GM12892 (cell line): ENCODE results near the gene TTC36.

ENCODE experiments used
- POLR2A ChIP-seq: IDR thresholded peaks from 2 replicates; pipeline ENCODE4 v1.6.1; 2011; ENCODE audit warnings: low read depth, low read length, control low read depth
- POLR2AphosphoS5 ChIP-seq: IDR thresholded peaks from 2 replicates; pipeline ENCODE4 v1.6.1; 2011; ENCODE audit warnings: low read depth, low read length, control low read depth
- TAF1 ChIP-seq: IDR thresholded peaks from 2 replicates; pipeline ENCODE4 v1.6.1; 2011; ENCODE audit warnings: low read depth, mild to moderate bottlenecking, control low read depth, low read length, borderline replicate concordance

GRCh38 chr11:118530683-118531596 is 3.7 kb downstream of the TTC36 start, which contains the start of gene TMEM25:
- TF ChIP-seq POLR2AphosphoS5 (no peak), POLR2A (peak; percentile 15; the same call in 1 of the 2 replicates), TAF1 (0 out of 2 replicates have a peak, but pooled peaks have one; percentile 13)
